ENCODE measurements around the gene LARP6. TPM values are rescaled to one million over a fixed set of nuclear protein-coding genes. Genes with fewer than 3 reads are reported as not detected.

Gene LARP6
- total RNA-seq, 1 experiment from 2014 or later = 35.9 TPM

GRCh38 chr15:70792171-70792573, 61.8 kb downstream of the LARP6 start:
- H3K9ac ChIP-seq (ENCODE audit: low read length) = no peak overlapping the region
- H3K79me2 ChIP-seq (ENCODE audit: insufficient read depth, low read length) = no peaks in the 10 kb centered on the region
- H3K27ac ChIP-seq (ENCODE audit: low read depth, low read length) = no peak overlapping the region
- intact Hi-C loops (cut with micrococcal nuclease) = no loop called here
- CTCF ChIA-PET = no interaction called here
- RAD21 ChIA-PET (ENCODE audit: low non-redundant PET in 1 of 2, low total read pairs in 2 of 2, uncharacterized antibody in 2 of 2, unreplicated experiment in 2 of 2) = interaction anchor here in 1 of 2 experiments (0.7 kb wide), 1 partner anchor 113 kb away, joined by 3 read pairs; no protein-coding TSS in a partner anchor
- peak overlapping the region; percentile 67 for H3K4me2 ChIP-seq (ENCODE audit: low read length)
- H2AFZ ChIP-seq (ENCODE audit: low read depth, low read length, poor library complexity, severe bottlenecking) = peak overlapping the region; percentile 39
- no peaks in the 10 kb centered on the region for H3K27me3 ChIP-seq (ENCODE audit: insufficient read depth, low read length)
- no peaks in the 10 kb centered on the region for H3K36me3 ChIP-seq (ENCODE audit: control insufficient read depth in 1 of 2, insufficient read depth in 2 of 2, low read length in 2 of 2)
- no peaks in the 10 kb centered on the region for H3K9me3 ChIP-seq (ENCODE audit: control insufficient read depth in 1 of 2, insufficient read depth in 1 of 2, low read depth in 1 of 2, low read length in 2 of 2)
- no peaks in the 10 kb centered on the region for H4K20me1 ChIP-seq (ENCODE audit: insufficient read depth)
- H3K4me3 ChIP-seq (replicated peaks in 1 of 2; ENCODE audit: low read depth in 1 of 2, low read length in 2 of 2) = 0 out of 4 replicates have a peak overlapping the region, but pooled peaks of 1 of the 2 experiments have one; percentile 9
- POLR2A ChIA-PET = no interaction called here
- H3K4me1 ChIP-seq (ENCODE audit: control insufficient read depth in 1 of 2, insufficient read depth in 2 of 2, low read length in 2 of 2) = peaks cover 31 to 79% of the 10 kb centered on the region in 2 experiments
- ATAC-seq = peak; percentile 64
- peak; percentile 47 for DNase-seq (ENCODE audit: low read depth, low spot score)
- no TSS peak for BruUV-seq (replicated peaks)
- TF ChIP-seq CBX3 (IDR thresholded peaks at IDR 0.05; ENCODE audit: low read depth) (peak; percentile 44; the same call in 1 of the 2 replicates), ZFX (IDR thresholded peaks at IDR 0.05) (no peak), MAX (IDR thresholded peaks at IDR 0.05) (0 out of 2 replicates have a peak, but pooled peaks have one; percentile 18), SP1 (IDR thresholded peaks at IDR 0.05; ENCODE audit: low read depth) (peak; percentile 56), FOSL1 (IDR thresholded peaks at IDR 0.05; ENCODE audit: low read depth) (peak; percentile 68; the same call in 1 of the 2 replicates), JUND (IDR thresholded peaks at IDR 0.05) (peak; percentile 56)
- H3K9me2 ChIP-seq (ENCODE audit: insufficient read depth) = no peaks in the 10 kb centered on the region

- Histone ChIP-seq H3K9me3 (ENCODE audit: control insufficient read depth in 1 of 2, insufficient read depth in 1 of 2, low read depth in 1 of 2, low read length in 2 of 2) (no peaks in the 10 kb centered on the region), H2AFZ (ENCODE audit: low read depth, low read length, poor library complexity, severe bottlenecking) (no peak overlapping the region), H3K27ac (ENCODE audit: low read depth, low read length) (no peak overlapping the region), H3K27me3 (ENCODE audit: insufficient read depth, low read length) (no peaks in the 10 kb centered on the region), H3K4me3 (replicated peaks in 1 of 2; ENCODE audit: low read depth in 1 of 2, low read length in 2 of 2) (no peak overlapping the region), H3K9ac (ENCODE audit: low read length) (no peak overlapping the region), H3K4me1 (ENCODE audit: control insufficient read depth in 1 of 2, insufficient read depth in 2 of 2, low read length in 2 of 2) (peaks cover 31 to 77% of the 10 kb centered on the region in 2 experiments), H3K9me2 (ENCODE audit: insufficient read depth) (no peaks in the 10 kb centered on the region), H3K36me3 (ENCODE audit: control insufficient read depth in 1 of 2, insufficient read depth in 2 of 2, low read length in 2 of 2) (no peaks in the 10 kb centered on the region), H4K20me1 (ENCODE audit: insufficient read depth) (no peaks in the 10 kb centered on the region), H3K4me2 (ENCODE audit: low read length) (peak overlapping the region; percentile 67; the same call in 1 of the 2 replicates), H3K79me2 (ENCODE audit: insufficient read depth, low read length) (no peaks in the 10 kb centered on the region)
- ATAC-seq (no peak), DNase-seq (ENCODE audit: low read depth, low spot score) (no peak)
- ChIA-PET POLR2A (no interaction called here), CTCF (no interaction called here), RAD21 (ENCODE audit: low non-redundant PET in 1 of 2, low total read pairs in 2 of 2, uncharacterized antibody in 2 of 2, unreplicated experiment in 2 of 2) (interaction anchor here in 1 of 2 experiments (0.6 kb wide), 2 partner anchors 8 to 390 kb away, joined by 3 read pairs; no protein-coding TSS in a partner anchor)
- BruUV-seq (replicated peaks) = no TSS peak
- intact Hi-C loops (cut with micrococcal nuclease) = no loop called here
- TF ChIP-seq CEBPB (IDR thresholded peaks at IDR 0.05; ENCODE audit: low read depth) = no peak
- TF ChIP-seq CBX3 (IDR thresholded peaks at IDR 0.05; ENCODE audit: low read depth) = no peak
- TF ChIP-seq POLR2A (IDR thresholded peaks at IDR 0.05; ENCODE audit: borderline replicate concordance, extremely low read depth, insufficient read depth, insufficient read length) = no peak
- TF ChIP-seq CTCF (IDR thresholded peaks at IDR 0.05 in 2 of 3, conservative IDR thresholded peaks at IDR 0.05 in 1 of 3; ENCODE audit: borderline replicate concordance in 1 of 3, insufficient read depth in 1 of 3, low read depth in 2 of 3, low read length in 2 of 3) = no peak
- no peak for TF ChIP-seq SP1 (IDR thresholded peaks at IDR 0.05; ENCODE audit: low read depth)
- no peak for TF ChIP-seq SIN3A (IDR thresholded peaks at IDR 0.05; ENCODE audit: low read depth)
- TF ChIP-seq ZNF274 (IDR thresholded peaks at IDR 0.05; ENCODE audit: low read depth, low read length) = no peak
- TF ChIP-seq JUND (IDR thresholded peaks at IDR 0.05) = no peak
- no peak for TF ChIP-seq EZH2 (IDR thresholded peaks at IDR 0.05)
- TF ChIP-seq ZFX (IDR thresholded peaks at IDR 0.05) = no peak
- no peak for TF ChIP-seq MAX (IDR thresholded peaks at IDR 0.05)
- TF ChIP-seq RAD21 (IDR thresholded peaks at IDR 0.05; ENCODE audit: low read depth) = no peak
- no peak for TF ChIP-seq EZH2phosphoT487 (IDR thresholded peaks at IDR 0.05; ENCODE audit: borderline replicate concordance)
- no peak for TF ChIP-seq ATF3 (IDR thresholded peaks at IDR 0.05)
Observed at GRCh38 chr15:70791259-70791658, 62.7 kb downstream of the LARP6 start.

Data from HCT116 (cell line).